Stimulated activated CD4-positive, alpha-beta T cell treated with anti-CD3 and anti-CD28 coated beads, TNF-alpha, amount 100 ng/mL, for 4 hours (primary cell): Measurements from ENCODE around the gene MBD5.

Experiments
- DNase-seq, 3 experiments: peaks; one replicate each; pipeline ENCODE4 v3.0.0-alpha.2; 2020; ENCODE audit warnings: low read depth in 3 of 3

The MBD5 gene

DNA sequence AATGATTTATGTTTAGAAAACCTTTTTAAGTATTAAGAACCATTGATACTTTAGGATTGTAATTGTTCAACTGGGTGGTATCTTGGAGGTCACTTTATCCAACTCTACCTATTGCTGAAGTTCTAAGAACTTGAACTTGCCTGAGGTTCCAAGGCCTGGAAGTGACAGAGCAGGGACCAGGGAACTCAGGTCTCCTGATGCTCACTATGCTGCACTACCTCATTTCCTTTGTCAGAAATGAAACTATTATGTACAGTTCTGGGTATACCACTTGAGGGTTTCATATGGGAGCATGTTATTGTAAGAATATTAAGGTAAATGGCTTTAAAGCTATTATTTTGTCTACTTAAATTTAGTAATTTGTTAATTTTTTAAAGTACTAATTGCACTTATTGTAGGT, 3.0 kb downstream of the MBD5 start:
- DNase-seq: no peak

DNA sequence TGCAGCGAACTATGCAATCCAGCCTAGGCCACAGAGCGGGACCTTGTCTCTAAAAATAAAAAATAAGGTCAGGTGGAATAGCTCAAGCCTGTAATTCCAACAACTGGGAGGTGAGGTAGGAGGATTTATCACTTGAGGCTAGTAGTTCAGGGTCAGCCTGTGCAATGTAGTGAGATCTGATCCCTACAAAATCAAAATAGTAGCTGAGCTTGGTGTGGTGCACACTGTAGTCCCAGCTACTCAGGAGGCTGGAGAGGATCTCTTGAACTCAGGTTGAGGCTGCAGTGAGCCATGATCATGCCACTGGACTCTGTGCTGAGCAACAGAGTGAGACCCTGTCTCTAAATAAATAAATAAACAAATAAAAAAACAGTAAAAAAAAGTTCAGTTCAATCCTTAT, 5.7 kb downstream of the MBD5 start:
- no peak for DNase-seq

DNA sequence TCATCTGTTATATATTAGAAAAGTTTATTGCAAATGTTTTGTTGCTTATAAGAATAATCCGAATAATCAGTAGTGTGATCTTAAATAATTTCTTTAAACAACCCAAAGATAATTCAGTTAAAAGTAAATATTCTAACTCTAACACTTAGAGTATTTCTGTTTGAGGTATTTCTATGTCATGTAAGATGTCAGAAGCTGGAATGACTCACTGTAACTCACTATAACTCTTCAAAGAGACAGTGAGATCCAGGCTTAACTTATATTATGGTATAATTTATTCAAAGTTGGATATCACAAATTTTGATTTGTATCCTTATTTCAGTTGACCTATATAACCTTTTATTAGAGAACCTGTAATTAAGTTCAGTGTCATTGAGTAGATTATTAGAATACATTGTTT, 6.9 kb downstream of the MBD5 start:
- no peak for DNase-seq

DNA sequence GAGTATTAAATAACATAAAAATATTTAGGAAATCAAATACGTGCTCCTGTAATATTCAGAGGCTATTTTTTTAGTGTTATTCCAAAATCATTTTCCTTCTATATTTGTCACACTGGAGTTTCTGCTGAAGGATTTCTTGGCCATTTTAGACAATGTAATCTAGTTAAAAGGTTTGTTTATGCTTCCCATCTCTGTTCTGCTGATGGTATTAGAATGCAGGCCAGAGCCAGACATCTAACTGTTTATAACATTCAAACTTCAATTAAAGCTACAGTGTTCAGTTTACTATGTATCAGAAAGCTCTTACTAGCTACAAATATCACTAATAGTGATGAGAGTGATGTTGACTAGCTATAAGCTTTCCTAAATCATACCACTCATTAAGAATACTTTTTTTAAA, 7.9 kb downstream of the MBD5 start:
- DNase-seq: no peak

DNA sequence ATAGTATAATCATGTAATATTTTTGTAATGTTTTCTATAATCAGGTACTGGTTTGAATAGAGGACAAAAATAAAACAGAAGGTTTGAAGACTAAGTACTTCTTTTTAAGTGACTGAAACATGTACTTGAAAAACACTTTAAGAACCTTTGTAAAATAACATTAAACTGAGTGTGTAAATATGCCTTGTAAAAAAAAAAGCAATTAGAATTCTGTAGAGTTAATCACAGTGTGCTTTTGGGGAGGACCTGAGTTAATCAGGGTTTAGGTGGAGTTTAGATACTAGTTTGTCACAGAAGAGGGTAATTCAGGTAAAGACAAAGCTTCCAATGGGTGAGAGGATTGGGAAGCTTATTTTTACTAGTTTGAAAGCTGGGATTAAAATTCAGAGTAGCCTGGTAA, 10.3 kb downstream of the MBD5 start:
- no peak for DNase-seq

DNA sequence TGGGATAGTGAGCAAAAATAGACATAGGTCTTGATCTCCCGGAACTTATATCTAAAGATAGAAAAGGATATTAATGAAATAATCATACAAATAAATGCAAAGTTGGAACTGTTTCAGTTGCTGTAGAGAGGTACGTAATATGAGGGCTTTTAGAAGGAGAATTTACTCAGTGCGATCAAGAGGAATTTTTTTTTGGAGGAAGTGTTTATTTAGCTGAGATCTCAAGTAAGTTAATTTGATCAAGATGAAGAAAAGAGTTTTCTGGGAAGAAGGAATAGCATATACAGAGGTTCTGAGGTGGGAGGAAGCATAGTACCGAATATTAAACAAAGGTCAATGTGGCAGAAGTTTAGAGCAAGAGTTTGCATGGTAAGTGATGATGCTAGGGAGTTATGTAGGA, 11.3 kb downstream of the MBD5 start:
- DNase-seq: no peak

DNA sequence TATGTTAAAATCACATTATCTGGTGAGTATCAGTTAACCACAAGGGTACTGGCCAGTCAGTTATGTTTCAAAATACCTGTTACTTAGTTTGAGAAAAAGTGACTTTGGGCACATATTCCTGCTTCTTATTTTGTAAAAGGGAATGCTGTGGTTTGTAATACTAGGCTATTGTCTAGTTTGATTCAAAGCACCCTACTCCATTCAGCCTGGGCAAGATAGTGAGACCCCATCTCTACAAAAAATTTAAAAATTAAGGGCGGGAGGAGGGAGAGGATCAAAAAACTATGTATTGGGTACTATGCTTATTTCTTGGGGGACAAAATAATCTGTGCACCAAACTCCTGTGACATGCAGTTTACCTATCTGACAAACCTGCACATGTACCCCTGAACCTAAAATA, 18.9 kb downstream of the MBD5 start:
- DNase-seq: no peak

DNA sequence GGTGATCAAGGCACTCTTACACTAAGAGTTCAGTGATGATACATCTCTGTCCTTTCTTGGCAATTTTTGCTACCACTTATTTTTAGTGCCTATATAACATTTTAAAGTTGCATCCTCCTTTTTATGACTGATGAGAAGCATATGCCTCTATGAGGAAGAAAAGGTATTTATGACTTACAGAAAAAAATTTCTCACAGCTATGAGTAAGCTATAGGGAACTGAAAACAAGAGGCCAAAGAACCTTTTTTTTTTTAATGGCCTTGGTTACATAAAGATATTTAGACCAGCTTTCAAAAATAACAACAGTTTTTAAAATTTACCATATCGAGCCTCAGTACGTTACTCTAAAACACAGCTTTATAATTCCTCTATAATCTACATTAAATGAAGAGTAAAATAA, 21.3 kb downstream of the MBD5 start:
- DNase-seq: no peak

DNA sequence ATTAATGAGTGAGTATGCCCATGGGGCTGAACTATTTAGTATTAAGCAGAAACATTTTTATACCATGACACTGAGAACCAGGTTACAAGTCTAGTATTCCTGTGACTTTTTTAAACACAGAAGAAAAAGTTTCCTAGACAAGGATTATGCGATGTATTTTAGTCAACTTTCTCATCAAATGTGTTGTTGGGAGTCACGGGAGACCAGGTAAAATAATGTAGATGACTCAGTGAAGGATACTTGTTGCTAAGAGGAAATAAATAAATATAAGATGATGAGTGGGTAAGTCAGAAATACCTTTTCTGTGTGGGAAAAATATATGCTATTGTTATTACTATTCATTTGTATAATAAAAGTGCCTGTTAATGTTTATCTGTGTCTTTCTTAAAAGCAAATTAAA, 23.4 kb downstream of the MBD5 start:
- no peak for DNase-seq

DNA sequence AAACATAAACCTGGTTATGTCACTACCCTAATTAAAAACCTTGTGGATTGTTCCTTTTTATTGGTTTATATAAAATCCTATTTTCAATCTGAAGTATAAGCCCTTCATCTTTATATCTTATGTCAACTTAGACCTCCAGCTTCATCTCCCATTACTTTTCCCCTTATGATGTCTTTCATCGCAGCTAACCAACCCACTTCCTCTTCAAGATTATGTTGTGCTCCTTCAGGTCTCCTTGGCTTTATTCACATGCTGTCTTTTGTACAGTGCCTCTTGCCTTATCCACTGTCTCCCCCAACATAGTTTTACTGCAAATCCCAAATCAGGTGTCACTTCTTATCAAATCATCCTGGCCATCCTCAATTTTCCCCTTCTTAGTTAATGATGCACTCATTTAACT, 25.9 kb downstream of the MBD5 start:
- DNase-seq: no peak

DNA sequence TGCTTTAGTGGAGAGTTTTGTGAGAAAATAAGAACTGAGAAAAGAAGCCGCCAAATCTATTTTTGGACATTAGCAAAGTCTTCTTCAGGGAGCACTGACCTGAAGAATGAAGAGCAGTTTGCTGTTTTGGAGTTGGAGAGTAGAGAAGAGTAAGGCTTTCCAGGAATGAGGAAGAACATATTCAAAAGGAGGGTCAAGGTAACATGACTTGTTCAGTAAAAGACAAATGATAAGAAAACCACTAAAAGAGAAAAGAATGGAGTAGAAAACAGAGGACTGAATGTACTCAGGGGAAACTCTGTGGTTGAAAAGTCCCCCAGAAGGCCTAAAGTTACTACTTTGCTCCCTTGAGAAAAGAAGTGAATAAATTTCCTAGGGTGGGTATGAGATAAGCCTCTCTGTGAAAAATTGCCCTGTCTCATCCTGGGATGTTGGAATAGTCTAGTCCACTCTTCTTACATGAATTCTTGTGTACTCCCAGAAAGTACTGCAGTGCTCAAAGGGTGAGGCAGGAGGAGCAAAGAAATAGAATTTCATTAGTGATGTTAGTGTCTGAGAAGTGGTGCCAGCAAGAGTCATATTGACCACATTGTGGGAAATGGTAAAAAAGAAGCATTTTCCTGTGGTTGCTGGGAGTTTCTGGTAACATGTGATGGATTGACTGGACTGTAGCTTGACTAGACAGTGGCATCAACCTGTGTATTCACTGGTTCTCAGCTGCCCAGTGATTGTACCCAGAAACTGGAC, 27.8 kb downstream of the MBD5 start:
- DNase-seq: no peak

DNA sequence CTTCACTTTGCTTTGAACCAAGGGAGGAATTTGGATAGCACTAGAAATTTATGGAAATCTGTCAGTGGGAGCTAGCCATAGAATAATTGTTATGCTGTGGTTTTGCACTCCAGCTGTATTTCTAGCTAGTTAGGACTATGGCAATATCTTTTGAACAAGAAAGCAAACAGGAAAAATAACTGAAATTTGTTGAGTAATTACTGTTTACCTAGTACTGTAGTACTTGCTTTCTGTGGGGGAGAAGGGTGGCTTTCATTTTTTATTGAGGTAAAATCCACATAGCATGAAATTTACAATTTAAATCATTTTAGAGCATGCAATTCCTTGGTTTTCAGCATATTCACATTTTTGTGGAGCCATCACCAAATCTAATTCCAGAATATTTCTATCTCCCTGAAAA, 28.4 kb downstream of the MBD5 start:
- no peak for DNase-seq

DNA sequence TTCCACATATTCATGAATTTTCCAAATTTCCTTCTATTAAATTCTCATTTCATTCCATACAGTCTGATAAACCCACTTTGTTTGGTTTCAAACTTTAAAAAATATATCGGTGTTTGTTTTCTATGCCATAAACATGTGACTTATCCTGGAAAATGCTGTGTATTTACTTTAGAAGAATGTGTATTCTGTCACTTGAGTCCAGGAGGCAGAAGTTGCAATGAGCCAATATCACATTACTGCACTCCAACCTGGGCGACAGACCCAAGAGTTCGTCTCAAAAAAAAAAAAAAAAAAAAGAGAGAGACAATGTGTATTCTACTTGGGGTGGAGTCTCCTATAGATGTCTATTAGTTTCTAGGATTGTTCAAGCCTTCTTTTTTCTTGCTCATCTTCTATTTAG, 31.8 kb downstream of the MBD5 start:
- no peak for DNase-seq

DNA sequence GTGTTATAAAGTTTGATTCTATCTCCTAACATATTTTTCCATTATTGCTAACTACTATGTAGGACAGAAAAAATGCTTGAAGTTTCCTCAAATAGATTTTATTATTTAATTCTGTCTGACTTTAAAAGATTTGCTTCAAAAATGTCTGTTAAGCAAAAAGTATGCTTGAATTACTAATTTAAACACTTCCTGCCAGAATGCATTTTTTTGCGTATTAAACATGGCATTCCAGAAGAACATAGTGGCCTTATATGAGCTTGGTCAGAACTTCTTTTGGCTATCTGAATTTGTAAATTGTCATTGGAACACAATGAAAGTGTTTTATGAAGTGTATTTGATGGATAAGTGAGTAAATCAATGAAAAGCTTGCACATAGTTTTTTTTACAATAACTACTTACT, 37.8 kb downstream of the MBD5 start:
- DNase-seq: no peak

DNA sequence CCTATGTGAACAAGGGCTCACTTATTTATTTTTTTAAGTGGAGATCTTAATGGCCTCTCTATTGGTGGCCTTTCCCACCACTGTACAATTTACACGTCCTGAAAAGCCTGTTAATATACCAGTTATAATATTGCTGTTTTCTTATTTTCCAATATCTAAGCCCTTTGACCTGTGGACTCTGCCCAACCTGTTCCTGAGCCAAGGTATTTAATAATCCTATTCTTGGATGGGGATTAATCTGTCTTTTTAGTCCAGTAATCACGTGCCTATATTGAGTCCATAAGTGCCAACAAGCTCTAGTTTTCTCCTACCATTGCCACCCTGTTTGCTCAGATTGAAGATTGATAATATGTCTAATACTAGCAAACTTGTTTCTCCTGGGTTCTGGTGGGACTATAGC, 42.7 kb downstream of the MBD5 start:
- DNase-seq: no peak

DNA sequence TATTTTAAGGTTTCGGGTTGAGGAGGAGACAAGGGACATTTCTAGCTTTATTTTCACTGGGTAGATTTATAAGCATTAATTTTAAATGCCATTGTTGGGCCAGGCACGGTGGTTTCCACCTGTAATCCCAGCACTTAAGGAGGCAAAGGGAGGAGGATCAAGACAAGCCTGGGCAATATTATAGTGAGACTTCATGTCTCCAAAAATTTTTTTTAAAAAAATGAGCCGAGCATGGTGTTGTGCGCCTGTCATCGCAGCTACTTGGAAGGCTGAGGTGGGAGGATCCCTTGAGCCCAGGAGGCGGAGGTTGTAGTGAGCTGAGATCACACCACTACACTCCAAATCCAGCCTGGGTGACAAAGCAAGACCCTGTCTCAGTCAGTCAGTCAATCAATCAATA, 45.0 kb downstream of the MBD5 start:
- no peak for DNase-seq

DNA sequence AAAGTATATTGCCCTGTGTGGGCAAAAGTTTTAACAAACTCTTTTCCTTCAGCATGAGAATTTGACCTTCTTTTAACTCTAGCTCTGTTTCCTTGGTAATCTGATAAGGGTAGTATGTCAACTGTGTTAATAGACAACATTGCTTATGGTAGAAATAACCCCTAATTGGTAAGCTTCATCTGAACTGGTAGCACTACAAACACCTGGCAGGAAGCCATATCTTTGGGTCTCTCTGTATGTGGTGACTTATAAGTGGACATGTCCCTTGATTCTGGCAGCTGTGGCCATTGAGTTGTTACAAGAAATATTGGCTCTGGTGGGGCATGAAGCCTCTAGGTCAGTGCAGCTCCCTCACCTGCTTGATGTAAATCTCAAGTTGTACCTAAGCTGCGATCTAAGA, 46.9 kb downstream of the MBD5 start:
- no peak for DNase-seq

DNA sequence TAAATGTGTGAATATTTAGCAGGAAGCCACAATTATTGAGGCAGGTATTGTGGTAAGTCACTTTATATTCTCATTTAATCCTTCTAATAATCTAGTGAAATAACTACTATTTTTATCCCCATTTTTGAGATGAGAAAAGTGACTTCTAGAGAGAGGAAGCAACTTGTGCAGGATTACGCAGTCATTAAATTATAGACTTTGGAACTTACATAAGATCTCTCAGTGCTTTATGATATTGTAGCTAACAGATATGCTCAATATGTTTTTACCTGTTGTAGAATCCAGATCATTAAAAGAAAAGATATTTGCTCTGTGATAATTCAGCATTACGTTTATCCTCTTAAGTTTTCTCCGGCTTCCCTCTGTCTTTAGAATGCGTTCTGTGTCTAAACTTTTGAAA, 50.5 kb downstream of the MBD5 start:
- DNase-seq: no peak

DNA sequence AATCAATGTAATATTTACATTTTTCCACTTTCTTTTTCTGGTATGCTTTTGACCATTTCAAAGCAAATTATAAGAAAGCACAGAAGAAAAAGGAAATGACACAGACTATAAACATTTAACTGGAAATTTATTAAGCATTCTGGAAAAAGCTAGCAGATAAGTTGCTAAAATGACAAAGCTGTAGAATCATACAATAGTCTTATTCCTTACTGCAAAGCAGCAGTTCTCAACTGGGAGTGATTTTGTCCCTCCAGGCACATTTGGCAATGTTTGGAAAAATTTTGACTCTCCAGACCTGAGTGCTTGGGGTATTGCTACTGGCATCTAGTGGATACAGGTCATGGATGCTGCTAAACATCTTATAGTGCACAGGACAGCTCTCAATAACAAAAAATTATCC, 75.1 kb downstream of the MBD5 start:
- no peak for DNase-seq

DNA sequence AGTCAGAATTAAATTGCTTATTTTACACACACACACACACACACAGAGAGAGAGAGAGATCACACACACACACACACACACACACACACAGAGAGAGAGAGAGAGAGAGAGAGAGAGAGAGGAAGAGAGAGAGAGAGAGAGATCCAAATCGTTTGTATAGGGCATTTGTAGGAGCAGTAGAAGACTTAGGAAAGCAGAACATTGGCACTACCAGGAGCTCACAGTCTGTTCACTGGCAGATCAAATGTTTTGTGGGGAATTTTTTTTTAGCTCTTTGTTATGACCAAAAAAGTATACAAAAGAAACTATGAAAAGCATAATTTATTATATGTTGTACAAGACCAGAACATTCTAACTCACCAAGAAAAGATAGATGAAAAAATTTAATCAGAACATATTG, 81.8 kb downstream of the MBD5 start:
- no peak for DNase-seq

DNA sequence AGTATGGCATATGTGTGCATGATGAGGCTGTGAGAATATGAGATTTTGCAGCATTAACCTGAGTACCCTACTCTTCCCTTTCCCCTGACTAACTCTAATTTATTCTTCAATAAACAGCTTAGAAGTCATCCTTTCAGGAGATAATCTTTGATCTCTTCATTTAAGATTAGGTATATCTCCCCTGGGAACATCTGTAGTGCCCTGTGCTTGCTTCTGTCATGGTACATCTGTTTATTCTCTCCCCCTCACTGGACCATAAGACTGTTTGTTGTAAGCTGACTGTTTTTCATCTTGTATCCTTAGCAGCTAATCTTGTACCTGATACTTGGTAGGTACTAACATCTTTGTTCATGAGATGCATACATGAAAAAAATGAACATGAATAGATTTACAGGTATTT, 83.1 kb downstream of the MBD5 start:
- DNase-seq: no peak

DNA sequence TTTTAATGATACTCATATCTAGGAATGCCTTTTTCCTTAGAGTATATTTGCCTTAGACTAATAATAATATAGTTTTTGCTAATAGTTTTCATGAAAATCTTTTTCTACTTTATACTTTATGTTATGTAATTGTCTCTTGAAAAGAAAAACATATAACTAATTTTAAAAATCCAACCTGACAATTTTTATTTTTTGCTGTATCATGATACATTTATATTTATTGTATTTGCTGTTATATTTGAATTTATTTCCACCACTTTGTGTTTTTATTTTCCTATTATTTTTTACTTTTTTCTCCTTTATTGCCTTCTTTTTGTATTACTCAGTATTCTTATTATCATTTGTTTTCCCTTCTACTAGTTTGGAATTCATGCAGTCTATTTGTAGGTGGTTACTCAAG, 85.4 kb downstream of the MBD5 start:
- no peak for DNase-seq

DNA sequence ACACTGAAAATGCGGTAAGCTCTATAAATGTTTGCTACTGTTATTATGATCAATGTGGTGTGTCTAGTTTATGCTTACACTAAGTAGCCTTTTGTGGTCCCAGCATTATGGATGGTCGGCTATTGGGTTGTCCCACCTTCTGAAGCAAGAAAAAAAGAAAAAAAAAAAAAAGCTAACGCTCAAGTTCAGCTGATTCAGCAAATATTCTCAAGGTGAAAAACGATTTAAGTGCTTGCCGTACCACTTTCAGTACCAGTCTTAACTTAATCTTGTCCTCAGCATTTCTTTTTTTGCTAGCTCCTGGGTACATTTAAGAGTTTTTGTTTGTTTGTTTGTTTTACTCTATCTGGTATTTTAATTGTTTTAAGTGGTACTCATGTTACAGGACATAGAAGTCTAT, 87.5 kb downstream of the MBD5 start:
- no peak for DNase-seq

DNA sequence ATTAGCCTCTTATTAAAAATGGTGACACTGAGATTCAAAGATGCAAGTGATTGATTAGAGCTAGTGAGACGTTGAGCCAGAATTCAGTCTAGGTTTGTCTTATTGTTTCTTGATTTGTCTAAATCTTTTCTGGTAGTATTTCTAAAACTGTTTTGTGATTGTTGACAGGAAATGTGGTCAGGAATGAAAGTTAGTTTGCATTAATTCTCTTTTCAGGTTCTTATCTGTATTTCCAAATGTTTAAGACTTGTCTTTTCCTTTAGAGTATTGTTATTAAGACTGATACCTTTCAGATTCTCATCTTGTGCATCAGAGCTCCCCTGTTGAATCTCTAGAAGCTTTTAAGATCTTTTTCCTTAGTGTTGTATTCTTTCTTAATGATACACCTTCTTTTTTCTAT, 89.3 kb downstream of the MBD5 start:
- no peak for DNase-seq

DNA sequence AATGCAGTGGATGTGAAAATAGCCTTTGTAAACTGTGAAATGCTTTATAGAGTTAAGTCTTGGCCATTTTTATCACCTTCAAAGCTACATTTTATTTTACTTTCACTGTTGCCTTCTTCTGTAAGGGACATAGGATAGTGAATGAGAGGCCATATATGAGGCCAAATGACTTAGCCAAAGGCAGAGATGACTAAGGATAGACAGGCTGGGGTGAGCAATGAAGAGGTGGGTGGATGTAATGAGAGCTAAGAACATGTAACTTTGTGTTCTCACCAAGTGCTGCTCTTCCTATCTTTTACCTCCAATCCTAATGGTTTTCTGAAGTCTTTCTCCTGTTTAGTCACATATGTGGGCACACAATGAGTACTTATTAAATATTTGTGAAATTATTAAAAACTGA, 101.9 kb downstream of the MBD5 start:
- DNase-seq: no peak
